GM19452 (cell line): ENCODE measurements around the gene DUXA.

Experiments
- ATAC-seq: cut with Tn5 transposase; IDR thresholded peaks from one replicate; pipeline ENCODE4 v1.9.1; 2021; ENCODE audit not compliant: unreplicated experiment

Gene DUXA

GRCh38 chr19:57106722-57107235 lies 60.5 kb downstream of the DUXA start:
- no peak for ATAC-seq

GRCh38 chr19:57105976-57106721 lies 61.1 kb downstream of the DUXA start:
- ATAC-seq, result no peak
